Measurements from ENCODE around the gene PCDH9. TPM values are rescaled to one million over a fixed set of nuclear protein-coding genes. Genes with fewer than 3 reads are reported as not detected.
"Not testable (repeated sequence)": the region's sequence is repeated elsewhere in the genome, so short reads cannot be mapped to it uniquely, and the experiment has no call there.

PCDH9 gene
- total RNA-seq, 2 experiments from 2014 or later, result 0.14 to 0.21 TPM

GRCh38 chr13:66301482-66301881 is 928.7 kb downstream of the PCDH9 start:
- Mint-ChIP-seq H3K27ac (no peak overlapping the region), H3K4me3 (no peak overlapping the region), H3K4me1 (no peaks in the 10 kb centered on the region), H3K27me3 (no peaks in the 10 kb centered on the region), H3K36me3 (ENCODE audit: low read depth) (no peaks in the 10 kb centered on the region), H3K9me3 (ENCODE audit: low read depth) (peaks cover 2% of the 10 kb centered on the region)
- ChIA-PET POLR2A (no interaction called here), CTCF (no interaction called here)
- intact Hi-C loops (cut with DNase I, micrococcal nuclease), result no loop called here
- ATAC-seq (no peak), DNase-seq (no peak)

GRCh38 chr13:66301006-66301405 is 929.1 kb downstream of the PCDH9 start:
- no peaks in the 10 kb centered on the region for H3K27me3 Mint-ChIP-seq
- intact Hi-C loops (cut with DNase I, micrococcal nuclease), result no loop called here
- CTCF ChIA-PET, result no interaction called here
- POLR2A ChIA-PET, result no interaction called here
- no peaks in the 10 kb centered on the region for H3K4me1 Mint-ChIP-seq
- DNase-seq (no peak), ATAC-seq (no peak)
- no peak overlapping the region for H3K27ac Mint-ChIP-seq
- no peak overlapping the region for H3K4me3 Mint-ChIP-seq
- no peaks in the 10 kb centered on the region for H3K36me3 Mint-ChIP-seq (ENCODE audit: low read depth)
- H3K9me3 Mint-ChIP-seq (ENCODE audit: low read depth), result peaks cover 7% of the 10 kb centered on the region

GRCh38 chr13:66296875-66297274 is 933.3 kb downstream of the PCDH9 start:
- no peaks in the 10 kb centered on the region for H3K4me1 Mint-ChIP-seq
- POLR2A ChIA-PET, result no interaction called here
- peaks cover 9% of the 10 kb centered on the region for H3K9me3 Mint-ChIP-seq (ENCODE audit: low read depth)
- no peak overlapping the region for H3K4me3 Mint-ChIP-seq
- no peaks in the 10 kb centered on the region for H3K27me3 Mint-ChIP-seq
- no peak overlapping the region for H3K27ac Mint-ChIP-seq
- intact Hi-C loops (cut with DNase I, micrococcal nuclease), result no loop called here
- ATAC-seq (no peak), DNase-seq (no peak)
- H3K36me3 Mint-ChIP-seq (ENCODE audit: low read depth), result no peaks in the 10 kb centered on the region
- CTCF ChIA-PET, result no interaction called here

GRCh38 chr13:66296328-66296727 is 933.8 kb downstream of the PCDH9 start:
- H3K27ac Mint-ChIP-seq, result no peak overlapping the region
- CTCF ChIA-PET, result no interaction called here

GRCh38 chr13:66286806-66287205 is 943.3 kb downstream of the PCDH9 start:
- intact Hi-C loops (cut with DNase I, micrococcal nuclease); H3K36me3 Mint-ChIP-seq (ENCODE audit: low read depth); ATAC-seq; H3K27me3 Mint-ChIP-seq; H3K4me3 Mint-ChIP-seq; H3K4me1 Mint-ChIP-seq; H3K27ac Mint-ChIP-seq; POLR2A ChIA-PET; DNase-seq; CTCF ChIA-PET: not testable (repeated sequence)
- H3K9me3 Mint-ChIP-seq (ENCODE audit: low read depth), result peaks cover 17% of the 10 kb centered on the region

More at GRCh38 chr13:66296328-66296727, 933.8 kb downstream of the PCDH9 start:
- no peak overlapping the region for H3K4me3 Mint-ChIP-seq
- no peaks in the 10 kb centered on the region for H3K36me3 Mint-ChIP-seq (ENCODE audit: low read depth)
- intact Hi-C loops (cut with DNase I, micrococcal nuclease), result no loop called here
- ATAC-seq (no peak), DNase-seq (no peak)
- H3K9me3 Mint-ChIP-seq (ENCODE audit: low read depth), result peaks cover 9% of the 10 kb centered on the region
- no peaks in the 10 kb centered on the region for H3K27me3 Mint-ChIP-seq
- POLR2A ChIA-PET, result no interaction called here
- H3K4me1 Mint-ChIP-seq, result no peaks in the 10 kb centered on the region

GRCh38 chr13:66275416-66275815 is 954.7 kb downstream of the PCDH9 start:
- no peak for ATAC-seq
- Mint-ChIP-seq H3K4me3 (no peak overlapping the region), H3K27me3 (no peaks in the 10 kb centered on the region), H3K9me3 (ENCODE audit: low read depth) (peaks cover 11% of the 10 kb centered on the region), H3K4me1 (no peaks in the 10 kb centered on the region), H3K36me3 (ENCODE audit: low read depth) (no peaks in the 10 kb centered on the region), H3K27ac (no peak overlapping the region)
- POLR2A ChIA-PET, result no interaction called here
- CTCF ChIA-PET, result no interaction called here
- DNase-seq, result no peak
- intact Hi-C loops (cut with DNase I, micrococcal nuclease), result no loop called here

GRCh38 chr13:66273011-66273410 is 957.1 kb downstream of the PCDH9 start:
- no peak overlapping the region for H3K4me3 Mint-ChIP-seq
- no peaks in the 10 kb centered on the region for H3K4me1 Mint-ChIP-seq
- H3K9me3 Mint-ChIP-seq (ENCODE audit: low read depth), result peaks cover 10% of the 10 kb centered on the region
- ATAC-seq (no peak), DNase-seq (no peak)
- ChIA-PET POLR2A (no interaction called here), CTCF (interaction anchor here (1.2 kb wide), 1 partner anchor 9 kb away, joined by 3 read pairs; no protein-coding TSS in a partner anchor)
- H3K27me3 Mint-ChIP-seq, result no peaks in the 10 kb centered on the region
- intact Hi-C loops (cut with DNase I, micrococcal nuclease), result no loop called here
- H3K27ac Mint-ChIP-seq, result no peak overlapping the region
- H3K36me3 Mint-ChIP-seq (ENCODE audit: low read depth), result no peaks in the 10 kb centered on the region

GRCh38 chr13:66266761-66267160 is 963.4 kb downstream of the PCDH9 start:
- H3K27me3 Mint-ChIP-seq, result no peaks in the 10 kb centered on the region
- no peak overlapping the region for H3K4me3 Mint-ChIP-seq
- H3K4me1 Mint-ChIP-seq, result no peaks in the 10 kb centered on the region
- POLR2A ChIA-PET, result no interaction called here
- DNase-seq, result no peak
- CTCF ChIA-PET, result no interaction called here
- no peak overlapping the region for H3K27ac Mint-ChIP-seq
- no peaks in the 10 kb centered on the region for H3K36me3 Mint-ChIP-seq (ENCODE audit: low read depth)
- intact Hi-C loops (cut with DNase I, micrococcal nuclease), result no loop called here
- ATAC-seq, result no peak
- peaks cover 6% of the 10 kb centered on the region for H3K9me3 Mint-ChIP-seq (ENCODE audit: low read depth)

GRCh38 chr13:66266348-66266747 is 963.8 kb downstream of the PCDH9 start:
- H3K9me3 Mint-ChIP-seq (ENCODE audit: low read depth), result peaks cover 6% of the 10 kb centered on the region
- ChIA-PET POLR2A (no interaction called here), CTCF (no interaction called here)
- no peaks in the 10 kb centered on the region for H3K27me3 Mint-ChIP-seq
- no peaks in the 10 kb centered on the region for H3K36me3 Mint-ChIP-seq (ENCODE audit: low read depth)
- ATAC-seq (no peak), DNase-seq (no peak)
- H3K4me1 Mint-ChIP-seq, result no peaks in the 10 kb centered on the region
- intact Hi-C loops (cut with DNase I, micrococcal nuclease), result no loop called here
- H3K4me3 Mint-ChIP-seq, result no peak overlapping the region
- H3K27ac Mint-ChIP-seq, result no peak overlapping the region

GRCh38 chr13:66265371-66265770 is 964.8 kb downstream of the PCDH9 start:
- CTCF ChIA-PET, result no interaction called here
- POLR2A ChIA-PET, result no interaction called here
- DNase-seq, result no peak
- H3K27me3 Mint-ChIP-seq, result no peaks in the 10 kb centered on the region
- no peak overlapping the region for H3K27ac Mint-ChIP-seq
- intact Hi-C loops (cut with DNase I, micrococcal nuclease), result no loop called here
- no peak for ATAC-seq
- no peak overlapping the region for H3K4me3 Mint-ChIP-seq
- peaks cover 6% of the 10 kb centered on the region for H3K9me3 Mint-ChIP-seq (ENCODE audit: low read depth)
- no peaks in the 10 kb centered on the region for H3K36me3 Mint-ChIP-seq (ENCODE audit: low read depth)
- no peaks in the 10 kb centered on the region for H3K4me1 Mint-ChIP-seq

GRCh38 chr13:66264971-66265370 is 965.2 kb downstream of the PCDH9 start:
- H3K27me3 Mint-ChIP-seq, result no peaks in the 10 kb centered on the region
- intact Hi-C loops (cut with DNase I, micrococcal nuclease), result no loop called here
- H3K27ac Mint-ChIP-seq, result no peak overlapping the region
- ChIA-PET CTCF (interaction anchor here (1.1 kb wide), 1 partner anchor 8 kb away, joined by 3 read pairs; no protein-coding TSS in a partner anchor), POLR2A (no interaction called here)
- no peak for ATAC-seq
- DNase-seq, result no peak
- H3K4me3 Mint-ChIP-seq, result no peak overlapping the region
- no peaks in the 10 kb centered on the region for H3K36me3 Mint-ChIP-seq (ENCODE audit: low read depth)
- H3K4me1 Mint-ChIP-seq, result no peaks in the 10 kb centered on the region
- H3K9me3 Mint-ChIP-seq (ENCODE audit: low read depth), result peaks cover 6% of the 10 kb centered on the region

- intact Hi-C loops (cut with DNase I, micrococcal nuclease), result no loop called here
- no peaks in the 10 kb centered on the region for H3K27me3 Mint-ChIP-seq
- H3K36me3 Mint-ChIP-seq (ENCODE audit: low read depth), result no peaks in the 10 kb centered on the region
- no peak overlapping the region for H3K27ac Mint-ChIP-seq
- no peak overlapping the region for H3K4me3 Mint-ChIP-seq
- DNase-seq (no peak), ATAC-seq (no peak)
- CTCF ChIA-PET, result no interaction called here
- POLR2A ChIA-PET, result no interaction called here
- H3K4me1 Mint-ChIP-seq, result no peaks in the 10 kb centered on the region
- peaks cover 12% of the 10 kb centered on the region for H3K9me3 Mint-ChIP-seq (ENCODE audit: low read depth)
Observed at GRCh38 chr13:66262330-66262729, 967.8 kb downstream of the PCDH9 start.

- H3K36me3 Mint-ChIP-seq (ENCODE audit: low read depth); DNase-seq; CTCF ChIA-PET; H3K27ac Mint-ChIP-seq; intact Hi-C loops (cut with DNase I, micrococcal nuclease); H3K4me3 Mint-ChIP-seq; H3K27me3 Mint-ChIP-seq; ATAC-seq; H3K4me1 Mint-ChIP-seq; POLR2A ChIA-PET: not testable (repeated sequence)
- peaks cover 12% of the 10 kb centered on the region for H3K9me3 Mint-ChIP-seq (ENCODE audit: low read depth)
Observed at GRCh38 chr13:66259426-66259825, 970.7 kb downstream of the PCDH9 start.
